Transverse colon (tissue), 3 donors: ENCODE data around the gene WWOX.

Experiments
- POLR2A ChIP-seq: fragments of 450-650 bp; IDR thresholded peaks from one replicate; pipeline ENCODE4 v1.6.1; 2016; ENCODE audit warnings: antibody characterized with exemption, mild to moderate bottlenecking, moderate library complexity
- POLR2AphosphoS5 ChIP-seq, 3 donors: sonication (generic); formaldehyde crosslinking; IDR thresholded peaks; one replicate each; pipeline ENCODE4 v1.6.1; 2016; ENCODE audit warnings: antibody characterized with exemption in 3 of 3

- no peak for TF ChIP-seq POLR2AphosphoS5 (IDR thresholded peaks at IDR 0.05)
- TF ChIP-seq POLR2A = no peak
Measured at GRCh38 chr16:78530283-78530682, 430.8 kb downstream of the WWOX start.
